ENCODE results near the gene P2RY13. TPM values are rescaled to one million over a fixed set of nuclear protein-coding genes. Genes with fewer than 3 reads are reported as not detected.

Gene P2RY13
- total RNA-seq, 2 experiments from 2014 or later, result not detected

DNA sequence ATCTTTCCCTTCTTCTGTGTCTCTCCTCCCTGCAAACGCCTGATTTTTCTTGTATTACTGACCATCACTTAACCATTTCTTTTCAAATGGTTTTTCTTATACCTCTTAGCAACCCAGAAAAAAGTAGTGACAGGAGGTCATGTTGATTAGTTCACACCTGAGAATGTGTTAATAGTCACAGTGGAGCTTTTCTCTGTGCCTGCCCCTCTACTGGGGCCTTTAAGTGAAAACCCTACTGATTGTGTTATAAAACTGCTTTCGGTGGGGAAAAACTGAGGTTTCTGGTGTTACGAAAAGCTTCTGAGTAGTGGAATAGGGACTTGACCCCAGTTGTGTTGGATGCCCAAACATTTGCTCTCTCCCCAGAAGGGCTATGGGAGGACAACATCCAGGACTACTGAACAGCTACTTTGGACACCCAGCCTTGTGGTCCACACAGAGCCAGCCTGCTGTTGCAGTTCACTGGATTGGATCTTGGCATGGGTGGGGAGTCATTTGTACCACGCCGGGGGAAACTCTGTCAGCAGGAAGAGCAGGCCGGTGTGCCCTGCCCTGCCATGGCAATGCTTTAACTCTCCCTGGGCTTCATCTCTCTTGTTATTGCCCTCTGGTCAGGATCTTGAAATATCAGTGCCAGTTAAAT is 23.1 kb downstream of the P2RY13 start:
- POLR2A ChIA-PET, result interaction anchor here (0.7 to 4.6 kb wide), 8 partner anchors 10 to 101 kb away, joined by 3 to 42 read pairs (median 4); partner anchors contain the start of gene GPR87
- H3K9me3 Mint-ChIP-seq, result no peaks in the 10 kb centered on the region
- CTCF ChIA-PET, result interaction anchor here (1.0 to 4.5 kb wide), 8 partner anchors 10 to 138 kb away, joined by 3 to 32 read pairs (median 6); partner anchors contain the start of gene GPR87
- H3K4me1 Mint-ChIP-seq (ENCODE audit: low read depth), result peaks cover 72% of the 10 kb centered on the region
- intact Hi-C loops (cut with micrococcal nuclease), result loop anchor here (5.0 kb wide), 3 partner anchors 569 to 951 kb away; no protein-coding TSS in a partner anchor
- no peaks in the 10 kb centered on the region for H3K36me3 Mint-ChIP-seq
- H3K27me3 Mint-ChIP-seq, result peaks cover 15% of the 10 kb centered on the region
- H3K4me3 Mint-ChIP-seq, result peak overlapping the region; percentile 20
- H3K27ac Mint-ChIP-seq, result peak overlapping the region; percentile 56
- DNase-seq, result no peak

DNA sequence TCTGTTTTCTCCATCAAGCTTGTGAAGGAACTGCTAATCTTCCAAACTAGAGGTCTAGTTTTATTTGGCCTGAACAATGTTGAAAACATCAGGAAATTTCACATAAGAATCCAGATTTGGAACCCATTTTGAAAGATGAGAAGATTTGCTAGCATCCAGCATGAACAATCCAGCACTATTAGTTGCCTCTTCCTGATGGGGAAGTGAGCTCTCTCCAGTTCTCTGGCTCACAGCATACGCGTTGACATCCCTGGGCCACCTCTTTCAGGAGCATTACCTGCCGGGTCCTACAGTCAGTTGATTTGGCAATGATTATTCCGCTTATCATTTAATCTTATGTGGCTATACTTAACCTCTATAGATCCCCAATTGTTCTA is 23.6 kb downstream of the P2RY13 start:
- Mint-ChIP-seq H3K9me3 (no peaks in the 10 kb centered on the region), H3K27me3 (peaks cover 15% of the 10 kb centered on the region), H3K36me3 (no peaks in the 10 kb centered on the region), H3K4me3 (peak overlapping the region; percentile 20), H3K4me1 (ENCODE audit: low read depth) (peaks cover 75% of the 10 kb centered on the region), H3K27ac (peak overlapping the region; percentile 56)
- ChIA-PET POLR2A (interaction anchor here (0.7 to 4.6 kb wide), 11 partner anchors 10 to 103 kb away, joined by 3 to 42 read pairs (median 4); partner anchors contain the start of genes GPR171 and GPR87), CTCF (interaction anchor here (0.7 to 4.5 kb wide), 12 partner anchors 10 to 1955 kb away, joined by 3 to 32 read pairs (median 6); partner anchors contain the start of gene GPR87)
- intact Hi-C loops (cut with micrococcal nuclease), result loop anchor here (1.0 to 5.0 kb wide), 9 partner anchors 21 to 952 kb away; partner anchors contain the start of genes GPR171, P2RY14 and SIAH2
- DNase-seq, result no peak

DNA sequence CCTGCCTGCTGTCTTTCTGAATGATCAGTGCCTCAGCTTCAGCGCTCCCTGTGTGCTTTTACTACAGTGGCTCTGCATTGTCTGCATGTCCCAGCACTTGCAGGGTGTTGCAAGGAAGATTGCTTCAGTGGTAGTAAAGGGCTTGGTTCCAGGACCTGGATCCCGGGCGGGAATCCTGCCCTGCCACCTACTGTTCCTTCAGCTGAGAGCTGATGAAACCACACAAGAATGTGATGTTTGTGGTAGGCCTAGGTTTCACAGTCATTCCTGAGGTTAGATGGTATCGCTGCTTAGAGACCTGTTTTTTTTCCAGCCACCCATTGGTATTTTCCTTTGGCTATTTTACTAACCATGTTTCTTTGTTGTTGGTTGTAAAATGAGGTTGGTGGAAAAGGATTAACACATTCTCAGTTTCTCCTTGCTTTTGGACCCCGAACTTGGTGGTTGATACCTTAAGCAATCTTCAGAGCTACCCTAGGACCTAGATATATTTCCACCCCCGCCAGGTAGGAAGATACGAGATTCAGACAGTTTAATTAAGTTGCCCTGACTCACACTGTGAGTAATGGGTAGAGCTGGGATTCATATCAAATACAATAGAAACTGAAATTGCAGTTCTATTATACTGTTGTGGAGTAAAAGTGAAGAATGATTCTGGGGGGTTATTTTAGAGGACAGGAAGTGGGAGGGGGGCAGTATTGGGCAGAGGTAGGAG is 24.1 kb downstream of the P2RY13 start:
- peak; percentile 52 for DNase-seq
- Mint-ChIP-seq H3K4me1 (ENCODE audit: low read depth) (peaks cover 78% of the 10 kb centered on the region), H3K4me3 (peak overlapping the region; percentile 20), H3K36me3 (no peaks in the 10 kb centered on the region), H3K27ac (peak overlapping the region; percentile 56), H3K27me3 (peaks cover 17% of the 10 kb centered on the region), H3K9me3 (no peaks in the 10 kb centered on the region)
- intact Hi-C loops (cut with micrococcal nuclease), result loop anchor here (1.0 to 5.0 kb wide), 9 partner anchors 21 to 952 kb away; partner anchors contain the start of genes GPR171, P2RY14 and SIAH2
- ChIA-PET CTCF (interaction anchor here (0.7 to 4.5 kb wide), 17 partner anchors 11 to 1956 kb away, joined by 3 to 32 read pairs (median 6); partner anchors contain the start of gene GPR87), POLR2A (interaction anchor here (0.9 to 4.6 kb wide), 10 partner anchors 11 to 102 kb away, joined by 3 to 42 read pairs (median 4); partner anchors contain the start of genes GPR171 and GPR87)

DNA sequence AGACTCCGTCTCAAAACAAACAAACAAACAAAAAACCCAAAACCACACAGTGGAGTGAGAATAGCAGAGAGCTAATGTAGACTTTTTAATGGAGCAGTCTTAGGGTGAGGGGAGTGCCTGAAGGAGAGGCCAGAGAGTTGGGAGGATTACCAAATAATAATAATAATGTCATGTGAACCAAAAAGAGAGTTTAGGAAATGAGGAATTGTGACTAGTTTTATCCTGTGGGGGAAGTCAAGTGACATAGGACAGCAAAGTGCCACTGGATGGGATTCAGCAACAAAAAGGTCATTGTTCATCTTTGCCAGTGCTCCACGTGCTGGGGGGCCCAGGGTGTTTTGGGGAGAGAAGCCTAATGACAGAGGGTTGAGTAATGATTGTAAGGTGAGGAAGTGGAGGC is 25.6 kb downstream of the P2RY13 start:
- Mint-ChIP-seq H3K9me3 (no peaks in the 10 kb centered on the region), H3K4me3 (no peak overlapping the region), H3K27me3 (peaks cover 25% of the 10 kb centered on the region), H3K4me1 (ENCODE audit: low read depth) (peaks cover 70% of the 10 kb centered on the region), H3K36me3 (no peaks in the 10 kb centered on the region), H3K27ac (no peak overlapping the region)
- intact Hi-C loops (cut with micrococcal nuclease), result no loop called here
- DNase-seq, result no peak
- ChIA-PET POLR2A (interaction anchor here (2.3 to 4.6 kb wide), 2 partner anchors 12 to 17 kb away, joined by 13 to 42 read pairs; partner anchors contain the start of gene GPR87), CTCF (interaction anchor here (1.0 to 4.5 kb wide), 5 partner anchors 12 to 136 kb away, joined by 3 to 32 read pairs (median 15); partner anchors contain the start of gene GPR87)

DNA sequence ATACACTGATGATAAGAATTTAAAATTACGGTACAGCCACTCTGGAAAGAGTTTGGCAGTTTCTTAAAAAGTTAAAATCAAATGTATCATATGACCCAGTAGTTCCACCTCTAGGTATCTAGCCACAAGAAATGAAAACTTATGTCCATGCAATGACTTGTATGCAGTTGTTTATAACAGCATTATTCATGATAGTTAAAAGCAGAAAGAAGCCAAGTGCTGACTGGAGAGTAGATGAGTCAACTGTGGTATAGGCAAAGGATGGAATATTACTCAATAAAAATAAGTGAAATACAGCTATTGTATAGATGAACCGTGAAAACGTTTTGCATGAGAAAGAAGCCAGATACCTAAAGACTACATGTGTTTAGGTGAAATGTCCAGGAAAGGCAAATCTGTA is 27.6 kb downstream of the P2RY13 start:
- Mint-ChIP-seq H3K27ac (no peak overlapping the region), H3K4me3 (no peak overlapping the region), H3K27me3 (peaks cover 35% of the 10 kb centered on the region), H3K36me3 (no peaks in the 10 kb centered on the region), H3K4me1 (ENCODE audit: low read depth) (peaks cover 52% of the 10 kb centered on the region), H3K9me3 (no peaks in the 10 kb centered on the region)
- intact Hi-C loops (cut with micrococcal nuclease), result loop anchor here (2.0 kb wide), 1 partner anchor 15 kb away; the partner anchor contains the start of gene GPR87
- POLR2A ChIA-PET, result no interaction called here
- CTCF ChIA-PET, result interaction anchor here (1.5 to 1.6 kb wide), 2 partner anchors 10 to 26 kb away, joined by 4 read pairs; no protein-coding TSS in a partner anchor
- no peak for DNase-seq

DNA sequence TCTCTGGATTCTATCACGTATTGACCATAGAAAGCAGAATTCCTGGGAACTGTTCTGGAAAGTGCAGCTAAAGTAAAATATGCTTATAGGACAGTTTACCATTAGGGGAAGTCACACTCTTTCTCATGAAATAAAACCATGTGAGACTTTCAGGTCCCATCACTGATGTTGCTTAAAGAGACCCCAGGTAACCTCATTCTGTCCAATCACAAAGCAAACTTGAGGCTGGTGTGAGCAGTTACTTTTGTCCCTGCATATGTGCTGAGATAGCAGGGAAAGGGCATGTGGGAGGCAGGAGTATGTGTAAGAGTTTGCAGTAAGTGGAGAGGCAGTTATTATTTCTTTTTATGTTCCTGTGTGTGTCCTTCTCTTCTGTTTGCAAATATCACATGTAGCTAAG is 28.8 kb downstream of the P2RY13 start:
- Mint-ChIP-seq H3K36me3 (no peaks in the 10 kb centered on the region), H3K27ac (no peak overlapping the region), H3K4me3 (no peak overlapping the region), H3K4me1 (ENCODE audit: low read depth) (peaks cover 41% of the 10 kb centered on the region), H3K27me3 (peaks cover 35% of the 10 kb centered on the region), H3K9me3 (no peaks in the 10 kb centered on the region)
- DNase-seq, result no peak
- intact Hi-C loops (cut with micrococcal nuclease), result loop anchor here (2.0 kb wide), 1 partner anchor 16 kb away; the partner anchor contains the start of gene GPR87
- ChIA-PET POLR2A (interaction anchor here (0.7 kb wide), 1 partner anchor 99 kb away, joined by 3 read pairs; no protein-coding TSS in a partner anchor), CTCF (interaction anchor here (1.5 to 2.4 kb wide), 2 partner anchors 9 to 132 kb away, joined by 4 to 6 read pairs; no protein-coding TSS in a partner anchor)

DNA sequence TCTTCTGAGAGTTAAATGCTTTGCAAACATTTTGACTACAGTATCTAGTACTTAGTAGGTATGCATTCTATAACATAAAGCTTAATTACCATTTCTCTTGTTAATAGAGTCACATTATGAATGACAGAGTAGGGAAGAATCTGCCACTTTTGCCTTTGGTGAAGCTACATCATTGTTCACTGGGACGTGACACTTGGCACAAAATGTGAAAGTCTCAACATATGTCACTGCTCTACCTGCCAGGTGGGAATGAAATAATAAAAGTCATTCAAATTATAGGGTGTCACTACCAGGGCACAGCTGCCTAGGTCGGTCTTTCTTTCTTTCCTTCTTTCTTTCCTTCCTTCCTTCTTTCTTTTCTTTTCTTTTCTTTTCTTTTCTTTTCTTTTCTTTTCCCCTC is 30.3 kb downstream of the P2RY13 start:
- DNase-seq, result no peak
- Mint-ChIP-seq H3K4me3 (no peak overlapping the region), H3K27ac (no peak overlapping the region), H3K9me3 (no peaks in the 10 kb centered on the region), H3K27me3 (peaks cover 38% of the 10 kb centered on the region), H3K36me3 (no peaks in the 10 kb centered on the region), H3K4me1 (ENCODE audit: low read depth) (peaks cover 29% of the 10 kb centered on the region)
- CTCF ChIA-PET, result interaction anchor here (1.3 to 2.4 kb wide), 4 partner anchors 15 to 131 kb away, joined by 3 to 7 read pairs (median 6); no protein-coding TSS in a partner anchor
- intact Hi-C loops (cut with micrococcal nuclease), result no loop called here
- POLR2A ChIA-PET, result interaction anchor here (0.5 kb wide), 1 partner anchor 93 kb away, joined by 3 read pairs; no protein-coding TSS in a partner anchor

DNA sequence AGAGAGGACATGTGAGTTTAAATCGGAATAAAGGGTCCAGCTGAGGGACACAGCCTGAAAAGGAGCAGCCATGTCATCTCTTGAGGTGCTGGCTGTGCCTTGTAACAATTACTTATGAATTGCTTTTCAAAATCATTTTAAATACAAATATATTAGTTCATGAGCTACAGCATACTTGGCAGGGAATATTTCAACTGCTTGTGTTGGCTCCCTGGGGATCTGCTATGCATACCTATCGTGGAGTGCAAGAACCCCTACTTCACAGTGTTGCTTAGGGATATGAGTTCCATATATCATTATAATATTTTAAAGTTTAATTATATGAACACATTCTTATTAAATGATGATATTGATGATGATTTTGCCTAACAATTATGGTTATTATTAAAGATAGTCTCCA is 31.9 kb downstream of the P2RY13 start:
- H3K36me3 Mint-ChIP-seq, result no peaks in the 10 kb centered on the region
- H3K27ac Mint-ChIP-seq, result no peak overlapping the region
- peaks cover 15% of the 10 kb centered on the region for H3K4me1 Mint-ChIP-seq (ENCODE audit: low read depth)
- no peak overlapping the region for H3K4me3 Mint-ChIP-seq
- peaks cover 30% of the 10 kb centered on the region for H3K27me3 Mint-ChIP-seq
- H3K9me3 Mint-ChIP-seq, result no peaks in the 10 kb centered on the region
- POLR2A ChIA-PET, result no interaction called here
- intact Hi-C loops (cut with micrococcal nuclease), result no loop called here
- DNase-seq, result no peak
- CTCF ChIA-PET, result interaction anchor here (1.2 to 1.9 kb wide), 3 partner anchors 13 to 171 kb away, joined by 3 to 5 read pairs (median 3); no protein-coding TSS in a partner anchor

DNA sequence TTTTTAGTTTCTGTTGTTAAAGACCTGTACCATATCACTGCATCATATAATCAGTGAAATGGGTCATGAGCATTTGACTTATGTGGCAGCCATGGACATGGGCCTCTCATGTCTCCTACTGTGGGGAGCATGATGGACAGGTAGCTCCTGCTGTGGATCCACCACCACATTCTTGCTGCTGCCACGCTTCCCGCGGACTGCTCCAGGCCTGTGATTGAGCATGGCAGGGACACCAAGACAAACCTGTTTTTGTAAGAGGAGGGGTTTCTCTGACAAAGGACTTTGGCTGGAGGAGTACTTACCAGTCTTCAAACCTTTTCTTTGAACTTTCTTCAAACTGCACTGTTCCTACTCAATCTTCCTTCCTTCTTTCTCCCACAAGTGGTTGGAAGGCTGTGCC is 33.1 kb downstream of the P2RY13 start:
- H3K4me1 Mint-ChIP-seq (ENCODE audit: low read depth), result peaks cover 6% of the 10 kb centered on the region
- H3K27ac Mint-ChIP-seq, result no peak overlapping the region
- peaks cover 29% of the 10 kb centered on the region for H3K27me3 Mint-ChIP-seq
- CTCF ChIA-PET, result interaction anchor here (1.3 kb wide), 1 partner anchor 128 kb away, joined by 3 read pairs; no protein-coding TSS in a partner anchor
- no peak overlapping the region for H3K4me3 Mint-ChIP-seq
- POLR2A ChIA-PET, result no interaction called here
- H3K36me3 Mint-ChIP-seq, result no peaks in the 10 kb centered on the region
- intact Hi-C loops (cut with micrococcal nuclease), result no loop called here
- DNase-seq, result no peak
- no peaks in the 10 kb centered on the region for H3K9me3 Mint-ChIP-seq

DNA sequence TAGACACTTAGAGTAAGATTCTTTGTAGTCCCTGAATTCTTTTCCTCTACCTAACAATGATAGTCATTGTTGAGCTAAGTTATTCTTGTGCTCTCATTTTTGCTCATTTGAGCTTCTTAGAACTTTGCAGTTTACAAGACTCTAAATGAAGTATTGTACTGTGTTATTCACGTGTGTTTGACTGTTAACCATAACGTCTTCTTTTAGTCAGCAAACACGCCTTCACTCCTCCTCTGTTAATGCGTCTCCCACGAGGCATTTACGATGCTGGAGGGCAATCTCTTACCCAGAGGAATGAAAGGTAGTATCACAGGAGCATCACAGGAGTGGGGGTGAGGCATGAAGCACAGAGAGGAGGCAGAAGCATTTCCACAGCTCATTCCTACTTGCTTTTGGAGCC is 36.2 kb downstream of the P2RY13 start:
- DNase-seq, result no peak
- H3K27me3 Mint-ChIP-seq, result peaks cover 15% of the 10 kb centered on the region
- ChIA-PET POLR2A (interaction anchor here (1.4 kb wide), 1 partner anchor 23 kb away, joined by 4 read pairs; the partner anchor contains the start of gene GPR87), CTCF (interaction anchor here (0.6 to 2.3 kb wide), 6 partner anchors 33 to 716 kb away, joined by 3 to 13 read pairs (median 8); no protein-coding TSS in a partner anchor)
- no peaks in the 10 kb centered on the region for H3K4me1 Mint-ChIP-seq (ENCODE audit: low read depth)
- no peak overlapping the region for H3K4me3 Mint-ChIP-seq
- intact Hi-C loops (cut with micrococcal nuclease), result no loop called here
- no peaks in the 10 kb centered on the region for H3K9me3 Mint-ChIP-seq
- H3K27ac Mint-ChIP-seq, result no peak overlapping the region
- H3K36me3 Mint-ChIP-seq, result no peaks in the 10 kb centered on the region

DNA sequence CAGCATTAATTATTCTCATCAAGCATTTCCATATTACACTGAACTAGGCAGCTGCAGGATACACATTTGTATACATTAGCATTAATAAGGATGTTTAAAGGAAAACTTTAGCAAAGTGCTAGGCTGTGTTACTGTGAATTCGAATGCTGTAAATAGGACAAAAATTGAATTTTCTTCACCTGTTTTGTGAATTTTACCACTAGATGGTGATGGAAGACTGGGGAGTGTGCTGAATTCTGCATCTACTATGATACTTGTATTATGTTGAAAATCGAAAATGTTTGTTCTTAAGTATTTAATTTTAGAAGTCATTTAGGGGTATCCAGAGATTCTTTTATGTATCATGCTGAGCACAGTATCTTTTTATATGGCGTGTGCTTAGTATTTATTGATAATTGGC is 38.7 kb downstream of the P2RY13 start:
- intact Hi-C loops (cut with micrococcal nuclease), result loop anchor here (1.0 to 2.0 kb wide), 2 partner anchors 37 to 548 kb away; no protein-coding TSS in a partner anchor
- ChIA-PET CTCF (interaction anchor here (1.0 to 1.1 kb wide), 2 partner anchors 14 to 134 kb away, joined by 3 read pairs; no protein-coding TSS in a partner anchor), POLR2A (no interaction called here)
- no peak overlapping the region for H3K27ac Mint-ChIP-seq
- H3K27me3 Mint-ChIP-seq, result peaks cover 9% of the 10 kb centered on the region
- no peak overlapping the region for H3K4me3 Mint-ChIP-seq
- H3K4me1 Mint-ChIP-seq (ENCODE audit: low read depth), result no peaks in the 10 kb centered on the region
- no peaks in the 10 kb centered on the region for H3K36me3 Mint-ChIP-seq
- H3K9me3 Mint-ChIP-seq, result no peaks in the 10 kb centered on the region
- DNase-seq, result no peak
